Epithelial cell of esophagus (primary cell): ENCODE results near the gene LRRC19.

Source experiments
- DNase-seq: peaks from one replicate; pipeline ENCODE4 v3.0.0; 2010; ENCODE audit warnings: low read depth
- H3K4me3 ChIP-seq: 2 replicates; pipeline ENCODE4 v1.5.1; 2011; ENCODE audit warnings: mild to moderate bottlenecking, low read length, control low read depth
- TF ChIP-seq, protein P1 (sequence below): IDR thresholded peaks from 2 replicates; pipeline ENCODE4 v1.5.1; 2011; ENCODE audit warnings: low read depth, mild to moderate bottlenecking, low read length, control low read depth, inconsistent platforms; ENCODE audit not compliant: insufficient read depth; ENCODE audit errors: missing control alignments

Gene LRRC19

DNA sequence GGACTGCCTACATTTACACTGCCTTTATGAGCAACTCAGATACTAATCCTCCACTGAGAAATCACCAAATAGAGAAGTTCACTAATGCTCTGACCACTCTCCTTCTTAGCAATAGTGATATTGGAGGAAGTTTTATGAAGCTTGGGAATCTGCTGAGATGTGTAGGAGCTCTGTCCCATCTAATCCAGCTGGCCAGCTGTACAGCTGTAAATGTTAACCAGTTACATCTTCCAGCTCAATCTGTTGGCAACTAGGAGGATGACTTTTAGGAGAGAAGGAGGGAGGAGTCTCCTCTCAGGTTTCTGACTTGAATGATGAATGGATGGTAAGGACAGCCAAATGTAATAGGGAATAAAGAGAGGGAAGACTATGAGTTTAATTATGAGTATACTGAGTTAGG, 36.3 kb upstream of the LRRC19 start:
- DNase-seq, result no peak
- TF ChIP-seq, protein P1, sequence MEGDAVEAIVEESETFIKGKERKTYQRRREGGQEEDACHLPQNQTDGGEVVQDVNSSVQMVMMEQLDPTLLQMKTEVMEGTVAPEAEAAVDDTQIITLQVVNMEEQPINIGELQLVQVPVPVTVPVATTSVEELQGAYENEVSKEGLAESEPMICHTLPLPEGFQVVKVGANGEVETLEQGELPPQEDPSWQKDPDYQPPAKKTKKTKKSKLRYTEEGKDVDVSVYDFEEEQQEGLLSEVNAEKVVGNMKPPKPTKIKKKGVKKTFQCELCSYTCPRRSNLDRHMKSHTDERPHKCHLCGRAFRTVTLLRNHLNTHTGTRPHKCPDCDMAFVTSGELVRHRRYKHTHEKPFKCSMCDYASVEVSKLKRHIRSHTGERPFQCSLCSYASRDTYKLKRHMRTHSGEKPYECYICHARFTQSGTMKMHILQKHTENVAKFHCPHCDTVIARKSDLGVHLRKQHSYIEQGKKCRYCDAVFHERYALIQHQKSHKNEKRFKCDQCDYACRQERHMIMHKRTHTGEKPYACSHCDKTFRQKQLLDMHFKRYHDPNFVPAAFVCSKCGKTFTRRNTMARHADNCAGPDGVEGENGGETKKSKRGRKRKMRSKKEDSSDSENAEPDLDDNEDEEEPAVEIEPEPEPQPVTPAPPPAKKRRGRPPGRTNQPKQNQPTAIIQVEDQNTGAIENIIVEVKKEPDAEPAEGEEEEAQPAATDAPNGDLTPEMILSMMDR, result no peak
- H3K4me3 ChIP-seq, result no peak overlapping the region

DNA sequence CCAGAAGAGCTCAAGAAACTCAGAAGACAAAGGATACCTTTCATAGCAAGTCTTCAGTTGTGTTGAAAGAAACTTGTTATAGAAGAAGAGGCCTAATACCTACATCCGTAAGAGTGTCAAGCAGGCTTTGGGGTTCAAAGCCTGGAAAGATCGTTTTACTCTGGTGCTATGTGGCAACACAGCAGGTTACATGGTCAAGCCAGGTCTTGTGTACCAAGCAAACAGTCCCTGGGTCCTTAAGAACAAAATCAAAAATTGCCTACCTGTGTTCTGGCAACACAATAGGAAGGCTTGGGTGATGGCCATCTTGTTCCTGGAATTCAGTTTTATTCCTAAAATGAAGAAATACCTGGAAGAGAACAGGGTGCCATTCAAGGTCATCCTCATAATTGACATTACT, 32.0 kb upstream of the LRRC19 start:
- TF ChIP-seq, protein P1, result no peak
- no peak for DNase-seq
- no peak overlapping the region for H3K4me3 ChIP-seq

DNA sequence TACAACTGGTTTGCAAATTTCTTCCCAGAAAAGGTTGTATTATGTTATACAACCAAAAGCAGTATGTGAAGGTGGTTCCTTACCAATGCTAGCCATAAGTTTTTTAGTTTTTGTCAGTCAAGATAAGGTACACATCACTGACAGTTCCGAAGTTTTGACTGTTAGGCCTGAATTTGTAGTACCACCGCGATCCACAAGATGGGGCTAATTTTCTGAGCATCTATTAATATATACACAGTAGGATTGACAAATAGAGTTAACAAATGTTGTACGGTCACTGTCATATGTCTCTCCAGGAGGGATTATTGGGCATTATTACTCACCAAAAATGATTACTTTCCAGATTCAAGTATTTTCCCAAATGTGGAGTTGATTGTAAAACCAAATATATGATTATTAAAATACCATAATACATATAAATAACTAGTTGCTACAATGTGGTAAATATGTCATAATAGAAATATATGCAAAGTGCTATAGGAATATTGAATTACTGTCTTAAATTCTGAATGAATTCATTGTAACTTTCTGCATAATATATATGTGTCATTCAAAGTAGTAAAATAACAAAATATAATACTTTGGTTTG, 28.4 kb upstream of the LRRC19 start:
- TF ChIP-seq, protein P1, result peak; percentile 85
- H3K4me3 ChIP-seq, result no peak overlapping the region
- DNase-seq, result peak; percentile 58

DNA sequence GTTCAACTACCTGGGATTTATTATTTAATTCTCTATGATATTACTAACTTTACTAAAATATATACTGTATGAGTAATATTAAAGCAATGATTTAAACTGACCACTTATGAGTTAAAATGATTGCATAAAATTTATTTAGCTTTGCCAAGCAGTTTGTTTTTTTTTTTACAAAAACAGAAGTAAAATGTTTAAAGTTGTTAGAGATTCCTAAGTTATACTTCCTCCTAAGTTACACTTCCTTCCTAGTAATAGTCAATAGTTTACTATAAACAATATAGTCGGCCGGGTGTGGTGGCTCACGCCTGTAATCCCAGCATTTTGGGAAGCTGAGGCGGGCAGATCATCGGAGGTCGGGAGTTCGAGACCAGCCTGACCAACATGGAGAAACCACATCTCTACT, 23.7 kb upstream of the LRRC19 start:
- TF ChIP-seq, protein P1, result no peak
- no peak overlapping the region for H3K4me3 ChIP-seq
- DNase-seq, result no peak

DNA sequence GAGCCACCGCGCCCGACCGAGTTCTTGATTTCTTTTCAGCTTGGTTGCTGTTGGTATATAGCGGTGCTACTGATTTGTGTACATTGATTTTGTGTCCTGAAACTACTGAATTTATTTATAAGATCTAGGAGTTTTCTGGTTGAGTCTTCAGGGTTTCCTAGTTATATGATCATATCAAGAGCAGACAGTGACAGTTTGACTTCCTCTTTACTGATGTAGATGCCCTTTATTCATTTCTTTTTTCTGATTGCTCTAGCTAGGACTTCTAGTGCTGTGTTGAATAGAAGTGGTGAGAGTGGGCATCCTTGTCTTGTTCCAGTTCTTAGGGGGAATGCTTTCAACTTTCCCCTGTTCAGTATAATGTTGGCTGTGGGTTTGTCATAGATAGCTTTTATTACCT, 17.4 kb upstream of the LRRC19 start:
- TF ChIP-seq, protein P1, result no peak

DNA sequence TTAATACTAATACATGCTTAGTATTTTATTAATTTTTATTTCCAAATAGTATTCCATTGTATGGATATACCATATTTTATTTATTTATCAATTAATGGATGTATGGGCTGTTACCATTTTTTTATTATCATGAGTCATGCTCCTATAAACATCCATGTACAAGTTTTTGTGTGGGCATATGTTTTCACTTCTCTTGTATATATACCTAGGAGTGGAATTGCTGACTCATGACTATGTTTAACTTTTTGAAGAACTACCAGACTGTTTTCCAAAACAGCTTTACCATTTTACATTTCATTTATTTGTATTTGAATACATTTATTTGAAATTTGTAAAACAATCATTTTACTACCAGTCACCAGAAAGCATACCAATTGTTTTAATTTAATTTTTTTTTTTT, 14.1 kb upstream of the LRRC19 start:
- no peak overlapping the region for H3K4me3 ChIP-seq
- TF ChIP-seq, protein P1, result no peak
- DNase-seq, result peak; percentile 26

More for the DNA sequence above, 17.4 kb upstream of the LRRC19 start:
- no peak overlapping the region for H3K4me3 ChIP-seq
- DNase-seq, result no peak

DNA sequence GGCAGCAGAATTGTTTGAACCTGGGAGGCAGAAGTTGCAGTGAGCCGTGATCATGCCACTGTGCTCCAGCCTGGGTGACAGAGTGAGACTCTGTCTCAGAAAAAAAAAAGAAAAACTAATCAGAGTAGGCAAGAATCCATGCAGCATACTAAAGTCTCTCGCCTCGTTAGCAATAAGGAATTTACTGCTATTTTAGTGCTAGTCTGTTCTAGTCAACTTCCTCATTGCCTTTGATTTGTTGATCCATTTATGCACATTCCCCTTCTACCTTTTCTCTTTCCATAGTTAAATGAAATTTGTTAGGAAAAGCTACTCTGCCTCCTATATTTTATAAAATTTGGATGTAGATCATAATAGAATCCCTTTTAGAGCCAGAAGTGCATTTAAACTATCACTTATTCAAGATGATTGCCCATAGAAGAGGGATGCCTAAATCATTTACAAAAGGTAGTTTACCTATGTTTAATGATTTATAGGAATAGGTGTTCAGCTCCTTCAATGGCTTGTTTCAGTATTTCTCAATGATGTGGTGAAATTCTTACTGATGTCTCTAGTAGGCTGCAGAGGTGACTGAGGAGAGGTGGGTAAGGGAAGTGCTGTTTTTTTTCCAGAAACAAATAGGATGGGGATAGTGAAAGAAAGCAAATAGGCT, 1.9 kb downstream of the LRRC19 start:
- TF ChIP-seq, protein P1, result no peak
- no peak overlapping the region for H3K4me3 ChIP-seq
- DNase-seq, result no peak
